CD4-positive, alpha-beta T cell treated with Interleukin-6 at 100 ng/mL for 8 hours (primary cell): ENCODE results near the gene BRMS1.
"Not testable (repeated sequence)": the region's sequence is repeated elsewhere in the genome, so short reads cannot be mapped to it uniquely, and the experiment has no call there.

Experiments
- DNase-seq: peaks from one replicate; pipeline ENCODE4 v3.0.0-alpha.2; 2020; ENCODE audit warnings: mixed read lengths, low spot score

Gene BRMS1

GRCh38 chr11:66363187-66363601 lies 18.3 kb upstream of the BRMS1 start:
- no peak for DNase-seq

DNA sequence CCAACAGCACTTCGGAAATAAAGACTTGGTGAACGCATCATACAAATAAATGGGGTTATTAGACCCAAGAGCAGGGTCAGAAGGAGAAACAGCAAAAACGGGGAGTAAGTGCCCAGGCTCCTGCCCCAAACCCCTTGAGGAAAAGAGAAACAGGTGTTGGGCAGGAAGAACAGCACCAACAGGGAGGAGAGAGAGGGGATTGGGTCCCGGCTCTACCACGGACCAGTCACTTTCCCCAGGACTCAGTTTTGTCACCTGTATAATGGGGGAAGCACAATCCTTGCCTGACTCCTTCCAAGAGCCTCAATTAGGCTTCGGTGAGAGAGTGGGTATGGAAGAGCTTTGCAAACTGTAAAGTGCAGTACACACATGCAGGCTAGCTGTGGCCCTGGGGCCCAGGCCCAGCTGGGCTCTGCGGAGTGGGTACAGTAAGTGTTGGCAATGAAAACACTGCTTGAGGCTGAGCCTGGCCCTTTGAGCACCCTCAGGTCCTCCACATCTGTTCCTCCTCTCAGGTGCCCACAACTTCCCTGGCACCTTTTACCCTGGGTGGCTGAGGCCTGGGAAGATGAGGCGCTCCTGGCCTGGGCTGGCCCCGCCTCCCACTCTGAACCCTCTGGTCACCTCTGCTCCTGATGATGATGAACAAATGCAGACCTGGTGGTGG lies 17.7 kb upstream of the BRMS1 start:
- DNase-seq: no peak

DNA sequence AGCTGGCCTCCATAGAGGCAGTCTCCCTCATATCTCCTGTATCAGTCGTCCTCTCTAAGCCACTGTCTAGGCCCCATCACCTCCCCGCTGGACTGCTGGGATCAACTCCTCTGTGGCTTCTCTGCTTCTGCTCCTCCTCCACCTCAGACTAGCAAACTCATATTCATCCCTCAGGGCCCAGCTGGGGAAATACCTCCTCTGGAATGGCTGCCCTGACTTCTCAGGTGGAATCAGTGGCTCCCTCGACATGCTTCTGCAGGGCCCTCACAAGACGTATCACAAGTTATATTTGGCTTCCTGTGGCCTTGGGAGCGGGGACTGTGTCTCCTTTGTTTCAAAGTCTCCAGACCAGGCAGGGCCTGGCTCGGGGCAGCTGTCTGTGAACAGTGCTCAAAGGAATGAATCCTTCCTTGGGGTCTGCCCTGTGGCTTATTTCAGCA lies 16.6 kb upstream of the BRMS1 start:
- no peak for DNase-seq

DNA sequence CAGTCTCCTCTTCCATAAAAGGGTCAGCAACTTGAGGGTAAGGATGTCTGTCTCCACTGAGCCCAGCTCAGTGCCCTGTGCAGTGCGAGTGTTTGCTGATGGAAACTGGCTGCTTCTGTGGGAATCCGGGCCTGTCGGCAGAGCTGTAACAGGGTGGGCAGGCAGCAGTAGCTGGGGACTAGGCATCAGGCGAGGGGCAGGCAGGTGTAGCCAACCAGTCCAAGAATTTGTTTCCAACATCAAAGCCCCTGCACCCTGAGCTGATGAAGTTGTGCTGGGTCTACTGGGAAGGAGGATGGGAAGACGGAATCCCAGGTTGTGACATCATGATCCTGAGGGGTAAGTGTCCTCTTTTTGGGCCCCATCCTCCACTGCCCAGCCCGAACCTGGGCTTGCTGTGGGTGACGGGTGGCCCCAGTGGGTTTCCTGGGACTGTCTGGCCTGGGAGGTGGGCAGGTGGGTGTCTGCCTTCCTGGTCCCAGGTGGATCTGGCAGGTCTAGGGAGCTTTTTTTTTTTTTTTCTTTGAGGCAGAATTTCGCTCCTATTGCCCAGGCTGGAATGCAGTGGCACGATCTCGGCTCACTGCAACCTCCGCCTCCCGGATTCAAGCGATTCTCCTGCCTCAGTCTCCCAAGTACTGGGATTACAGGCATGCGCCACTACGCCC lies 15.6 kb upstream of the BRMS1 start:
- no peak for DNase-seq

- no peak for DNase-seq
Measured at GRCh38 chr11:66359662-66360087, 14.8 kb upstream of the BRMS1 start.

GRCh38 chr11:66350560-66351235 lies 5.8 kb upstream of the BRMS1 start:
- DNase-seq: not testable (repeated sequence)

DNA sequence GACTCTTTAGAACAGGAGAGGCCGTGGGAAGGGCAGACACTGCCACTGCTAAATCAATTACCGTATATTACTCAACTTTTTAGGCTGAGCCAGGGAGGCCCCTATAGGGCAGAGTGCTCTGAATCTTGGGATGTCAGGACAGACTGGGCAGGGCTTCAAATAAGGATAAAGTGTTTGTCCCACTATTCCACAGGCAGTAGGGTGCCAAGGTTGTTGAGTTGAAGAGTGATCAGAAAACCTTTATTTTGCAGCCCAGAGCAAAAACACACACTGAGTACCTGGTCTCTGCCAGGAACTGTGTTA lies 4.1 kb upstream of the BRMS1 start:
- DNase-seq: no peak

DNA sequence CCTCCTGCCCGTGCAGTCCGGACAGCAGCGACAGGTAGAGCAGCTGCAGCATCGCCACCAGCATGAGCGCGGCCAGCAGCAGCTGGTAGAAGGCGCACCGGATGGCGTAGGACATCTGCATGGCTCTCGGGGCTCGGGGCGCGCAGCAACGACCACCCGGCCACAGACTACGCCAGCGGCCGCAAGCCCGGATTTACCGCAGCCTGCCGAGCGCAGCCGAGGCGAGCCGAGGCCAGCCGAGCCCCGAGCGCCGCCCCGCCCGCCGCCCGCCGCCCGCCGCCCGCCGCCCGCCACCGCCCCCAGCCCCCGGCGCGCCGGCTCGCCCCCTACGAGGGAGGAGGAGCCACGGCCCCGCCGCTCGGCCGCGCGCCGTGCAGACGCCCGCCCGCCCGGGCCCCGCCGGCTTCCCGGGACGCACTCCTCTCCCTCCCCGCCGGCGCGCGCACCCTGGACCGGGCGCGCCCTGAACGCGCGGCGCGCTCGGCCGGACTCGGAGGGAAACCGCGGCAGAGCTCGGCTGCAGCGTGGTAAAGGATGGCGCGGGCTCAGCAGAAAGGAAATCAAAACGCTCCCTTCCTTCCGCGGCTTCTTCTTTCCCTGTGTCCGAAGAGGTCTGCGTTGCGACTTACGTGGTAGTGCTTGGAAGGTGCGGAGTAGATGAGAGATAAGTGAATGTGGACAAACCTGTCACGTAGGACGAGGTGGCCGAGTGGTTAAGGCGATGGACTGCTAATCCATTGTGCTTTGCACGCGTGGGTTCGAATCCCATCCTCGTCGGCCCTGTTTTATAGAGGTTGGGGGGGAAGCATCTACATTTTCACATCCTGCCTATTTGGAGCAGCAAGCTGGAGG lies 2.7 kb upstream of the BRMS1 start, which contains the start of gene B4GAT1:
TSS of gene B4GAT1 (minus strand) at position 205 of the 852 bp plus-strand sequence. CDS start at position 121, 84 bp downstream.
- DNase-seq: peak; percentile 81

GRCh38 chr11:66346476-66347424 lies 1.8 kb upstream of the BRMS1 start:
- no peak for DNase-seq

GRCh38 chr11:66345316-66345649 lies 379 bp upstream of the BRMS1 start:
- DNase-seq: no peak

GRCh38 chr11:66343176-66343575 lies 1.7 kb downstream of the BRMS1 start:
- DNase-seq: no peak

DNA sequence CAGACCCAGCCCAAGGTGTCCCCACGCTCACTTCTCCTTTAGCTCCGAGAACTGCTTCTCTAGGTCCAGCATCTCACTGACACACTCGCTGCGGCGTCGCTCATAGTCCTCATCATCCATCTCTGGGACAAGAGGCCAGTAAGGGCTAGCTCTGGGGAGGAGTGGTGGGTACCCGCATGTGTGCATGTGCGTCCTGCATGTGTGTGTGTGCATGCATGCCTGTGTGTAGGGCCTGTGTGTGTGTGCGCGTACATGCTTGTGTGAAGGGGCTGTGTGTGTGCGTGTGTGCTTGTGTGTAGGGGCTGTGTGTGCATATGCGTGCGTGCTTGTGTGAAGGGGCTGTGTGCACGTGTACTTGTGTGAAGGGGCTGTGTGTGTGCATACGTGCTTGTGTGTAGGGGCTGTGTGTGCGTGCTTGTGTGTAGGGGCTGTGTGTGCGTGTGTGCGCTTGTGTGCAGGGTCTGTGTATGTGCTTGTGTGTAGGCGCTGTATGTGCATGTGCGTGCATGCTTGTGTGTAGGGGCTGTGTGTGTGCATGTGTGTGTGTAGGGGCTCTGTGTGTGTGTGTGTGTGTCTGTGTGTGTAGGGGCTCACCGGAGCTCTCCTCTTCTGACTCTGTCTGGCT lies 3.3 kb downstream of the BRMS1 start:
- no peak for DNase-seq

GRCh38 chr11:66340596-66341501 lies 4.1 kb downstream of the BRMS1 start:
- no peak for DNase-seq

- DNase-seq: no peak
Measured at GRCh38 chr11:66339686-66340483, 5.0 kb downstream of the BRMS1 start.

DNA sequence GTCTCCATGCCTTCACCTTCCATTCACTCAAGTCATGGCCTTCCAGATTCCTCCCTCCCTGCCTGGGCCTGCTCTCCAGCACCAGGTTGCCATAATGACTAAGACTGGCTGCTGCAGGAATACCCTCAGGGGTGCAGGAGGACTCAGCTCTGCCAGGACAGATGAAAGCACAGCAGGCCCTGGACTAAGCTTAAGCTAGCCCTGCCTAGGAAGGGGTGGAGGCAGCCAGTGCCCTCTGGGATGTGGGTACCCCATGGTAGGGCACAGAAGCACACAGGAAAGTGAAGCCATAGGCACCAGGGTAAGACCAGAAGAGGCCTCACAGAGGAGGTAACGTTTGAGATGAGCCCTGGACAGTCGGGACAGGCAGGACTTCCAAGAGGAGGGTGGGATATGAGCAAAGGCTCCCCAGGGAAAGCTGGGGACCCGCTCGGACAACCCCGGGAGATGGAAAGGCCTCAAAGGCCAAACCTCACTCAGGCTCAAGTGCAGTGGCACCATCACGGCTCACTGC lies 5.7 kb downstream of the BRMS1 start:
- DNase-seq: no peak

DNA sequence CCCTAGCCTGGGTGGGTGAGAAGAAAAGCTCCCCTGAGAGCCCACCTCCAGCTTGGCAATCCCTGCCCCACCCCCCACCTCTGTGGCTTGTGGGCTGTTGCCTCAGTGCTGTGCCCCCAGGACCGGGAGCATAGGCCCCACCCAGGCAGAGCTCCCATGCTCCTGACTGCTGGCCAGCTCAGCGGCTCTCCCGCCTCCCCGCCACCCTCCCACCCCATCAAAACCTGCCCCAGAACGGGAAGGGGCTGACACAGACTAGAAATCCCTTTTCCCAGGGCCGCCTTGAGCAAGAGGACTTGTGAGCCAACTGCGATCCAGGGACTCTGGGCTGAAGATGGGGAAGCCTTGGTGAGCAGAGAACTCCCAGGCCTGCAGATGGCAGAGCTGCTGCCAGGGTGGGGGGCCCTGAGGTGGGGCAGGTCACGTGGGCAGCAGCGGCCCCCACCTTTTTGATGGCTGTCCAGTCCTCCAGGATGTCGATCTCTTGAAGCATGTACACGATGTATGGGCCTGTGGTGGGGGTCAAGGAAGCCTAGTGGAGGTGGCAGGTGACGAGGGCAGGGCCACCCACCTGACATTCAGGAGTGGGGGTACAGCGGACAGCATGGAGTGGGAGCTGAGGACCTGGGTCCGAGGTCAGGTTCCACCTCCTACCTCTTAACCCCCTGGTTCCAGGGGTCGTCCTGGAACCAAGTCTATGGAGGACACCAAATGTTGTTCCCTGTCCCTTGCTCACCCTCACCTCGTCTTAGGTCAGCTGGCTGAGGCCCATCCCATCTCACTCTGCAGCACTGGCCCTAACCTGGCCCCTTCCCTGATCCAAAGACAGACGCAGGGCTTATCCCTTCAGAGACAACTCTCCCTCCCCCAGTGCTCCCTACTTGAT lies 6.4 kb downstream of the BRMS1 start:
- DNase-seq: no peak

GRCh38 chr11:66337103-66337899 lies 7.6 kb downstream of the BRMS1 start:
- DNase-seq: no peak
